BLaER1 treated with 17β-estradiol and CSF1 and Interleukin-3, amounts not matched to agents 10 nM and 100 nM (cell line): ENCODE data around the gene PDZD4.

ENCODE experiments used
- H3K27ac ChIP-seq, 11 experiments: shearing (Covaris generic); formaldehyde crosslinking; 2 replicates each; pipeline ENCODE4 v1.8.1; 2022
- H3K27me3 ChIP-seq, 11 experiments: shearing (Covaris generic); formaldehyde crosslinking; 2 replicates each; pipeline ENCODE4 v1.8.1; 2022
- H3K36me3 ChIP-seq, 11 experiments: shearing (Covaris generic); formaldehyde crosslinking; 2 replicates each; pipeline ENCODE4 v1.8.1; 2022
- H3K4me1 ChIP-seq, 10 experiments: shearing (Covaris generic); formaldehyde crosslinking; 2 replicates each; pipeline ENCODE4 v1.8.1; 2022
- H3K4me2 ChIP-seq, 11 experiments: shearing (Covaris generic); formaldehyde crosslinking; 2 replicates each; pipeline ENCODE4 v1.8.1; 2022
- H3K4me3 ChIP-seq, 10 experiments: shearing (Covaris generic); formaldehyde crosslinking; 2 replicates each; pipeline ENCODE4 v1.8.1; 2022
- H3K9ac ChIP-seq, 11 experiments: shearing (Covaris generic); formaldehyde crosslinking; 2 replicates each; pipeline ENCODE4 v1.8.1; 2022
- H3K9me3 ChIP-seq, 11 experiments: shearing (Covaris generic); formaldehyde crosslinking; replicated peaks in 1 of 11; 2 replicates each; pipeline ENCODE4 v1.8.1; 2022
- H4K20me1 ChIP-seq, 11 experiments: shearing (Covaris generic); formaldehyde crosslinking; 2 replicates each; pipeline ENCODE4 v1.8.1; 2022
- Cebpa-rat ChIP-seq, 11 experiments: shearing (Covaris generic); IDR thresholded peaks; 2 replicates each; pipeline ENCODE4 v1.8.1; 2022

PDZD4 gene

GRCh38 chrX:153800177-153800722 is 30.1 kb downstream of the PDZD4 start:
- H3K4me3 ChIP-seq: no peak overlapping the region
- H3K4me1 ChIP-seq: peaks cover 16 to 23% (median 20%) of the 10 kb centered on the region in 10 experiments; a peak in 19 of 20 replicates
- H3K9ac ChIP-seq: no peak overlapping the region
- H3K27me3 ChIP-seq: peaks cover 0 to 35% (median 8%) of the 10 kb centered on the region in 11 experiments; a peak in 9 of 22 replicates
- H3K36me3 ChIP-seq: peaks cover 19 to 36% (median 32%) of the 10 kb centered on the region in 11 experiments; a peak in 21 of 22 replicates
- peaks cover 0 to 56% (median 35%) of the 10 kb centered on the region in 11 experiments; a peak in 17 of 22 replicates for H4K20me1 ChIP-seq
- H3K9me3 ChIP-seq: peaks cover 8 to 94% (median 56%) of the 10 kb centered on the region in 11 experiments; a peak in 20 of 22 replicates
- TF ChIP-seq Cebpa-rat (IDR thresholded peaks at IDR 0.05): no peak
- no peak overlapping the region for H3K4me2 ChIP-seq
- H3K27ac ChIP-seq: no peak overlapping the region

- Histone ChIP-seq H3K27ac (no peak overlapping the region), H3K4me1 (peaks cover 16 to 23% (median 20%) of the 10 kb centered on the region in 10 experiments; a peak in 19 of 20 replicates), H3K4me2 (no peak overlapping the region), H3K9me3 (peaks cover 8 to 96% (median 62%) of the 10 kb centered on the region in 11 experiments; a peak in 21 of 22 replicates), H3K9ac (no peak overlapping the region), H3K27me3 (peaks cover 0 to 35% (median 8%) of the 10 kb centered on the region in 11 experiments; a peak in 9 of 22 replicates), H4K20me1 (peaks cover 0 to 58% (median 35%) of the 10 kb centered on the region in 11 experiments; a peak in 17 of 22 replicates), H3K4me3 (no peak overlapping the region), H3K36me3 (peaks cover 19 to 36% (median 32%) of the 10 kb centered on the region in 11 experiments; a peak in 21 of 22 replicates)
- no peak for TF ChIP-seq Cebpa-rat (IDR thresholded peaks at IDR 0.05)
Measured at GRCh38 chrX:153799326-153799725, 31.0 kb downstream of the PDZD4 start.

- Histone ChIP-seq H3K9ac (peak overlapping the region in 4 of 11 experiments; percentile 18 to 94 (median 30); a peak in 2 of 22 replicates), H4K20me1 (peaks cover 2 to 65% (median 42%) of the 10 kb centered on the region in 11 experiments; a peak in 19 of 22 replicates), H3K27me3 (peaks cover 0 to 41% (median 9%) of the 10 kb centered on the region in 11 experiments; a peak in 14 of 22 replicates), H3K4me2 (peak overlapping the region in 3 of 11 experiments; percentile 79 to 93 (median 89); a peak in 2 of 22 replicates), H3K4me1 (peaks cover 23 to 32% (median 26%) of the 10 kb centered on the region in 10 experiments), H3K9me3 (peaks cover 11 to 95% (median 58%) of the 10 kb centered on the region in 11 experiments; a peak in 20 of 22 replicates), H3K36me3 (peaks cover 19 to 38% (median 32%) of the 10 kb centered on the region in 11 experiments; a peak in 21 of 22 replicates), H3K4me3 (no peak overlapping the region; a peak in 1 of 20 replicates), H3K27ac (no peak overlapping the region)
- no peak for TF ChIP-seq Cebpa-rat (IDR thresholded peaks at IDR 0.05)
Measured at GRCh38 chrX:153797415-153798015, 32.8 kb downstream of the PDZD4 start.

- peaks cover 29 to 46% (median 39%) of the 10 kb centered on the region in 10 experiments for H3K4me1 ChIP-seq
- peak overlapping the region; percentile 79 to 94 (median 89) for H3K4me2 ChIP-seq
- peaks cover 21 to 78% (median 61%) of the 10 kb centered on the region in 11 experiments; a peak in 21 of 22 replicates for H4K20me1 ChIP-seq
- H3K27me3 ChIP-seq: peaks cover 10 to 57% (median 33%) of the 10 kb centered on the region in 11 experiments; a peak in 18 of 22 replicates
- peak overlapping the region; percentile 59 to 96 (median 92); a peak in 21 of 22 replicates for H3K27ac ChIP-seq
- no peak for TF ChIP-seq Cebpa-rat (IDR thresholded peaks at IDR 0.05)
- peaks cover 11 to 88% (median 55%) of the 10 kb centered on the region in 11 experiments; a peak in 20 of 22 replicates for H3K9me3 ChIP-seq
- peaks cover 25 to 56% (median 42%) of the 10 kb centered on the region in 11 experiments for H3K36me3 ChIP-seq
- peak overlapping the region; percentile 68 to 90 (median 80) for H3K4me3 ChIP-seq
- peak overlapping the region; percentile 85 to 97 (median 93) for H3K9ac ChIP-seq
Measured at GRCh38 chrX:153794897-153795816, 35.2 kb downstream of the PDZD4 start.

- Histone ChIP-seq H3K4me3 (peak within 1 kb of the TSS; percentile 68 to 90 (median 80)), H3K9ac (peak within 1 kb of the TSS; percentile 85 to 97 (median 93)), H3K27ac (peak within 1 kb of the TSS; percentile 88 to 96 (median 92)), H3K9me3 (peaks cover 11 to 86% (median 55%) of the 10 kb centered on the region in 11 experiments; a peak in 20 of 22 replicates), H3K36me3 (peaks cover 32 to 64% (median 49%) of the 10 kb centered on the region in 11 experiments), H3K27me3 (peaks cover 10 to 61% (median 38%) of the 10 kb centered on the region in 11 experiments; a peak in 18 of 22 replicates), H3K4me2 (peak within 1 kb of the TSS; percentile 79 to 94 (median 90)), H3K4me1 (peaks cover 29 to 49% (median 39%) of the 10 kb centered on the region in 10 experiments), H4K20me1 (peaks cover 27 to 80% (median 67%) of the 10 kb centered on the region in 11 experiments; a peak in 21 of 22 replicates)
- TF ChIP-seq Cebpa-rat (IDR thresholded peaks at IDR 0.05): no peak
Measured at GRCh38 chrX:153794018-153794896, 36.1 kb downstream of the PDZD4 start, which contains the start of the genes IDH3G and SSR4. IDH3G (minus strand) TSS chrX:153794375; CDS start chrX:153794326, 49 bp downstream. SSR4 (plus strand) TSS chrX:153794668; CDS start chrX:153794688, 20 bp downstream.

- Histone ChIP-seq H3K9ac (peak overlapping the region; percentile 85 to 97 (median 93)), H3K4me1 (peaks cover 29 to 49% (median 39%) of the 10 kb centered on the region in 10 experiments), H3K27me3 (peaks cover 10 to 63% (median 39%) of the 10 kb centered on the region in 11 experiments; a peak in 18 of 22 replicates), H3K4me3 (peak overlapping the region; percentile 68 to 90 (median 80)), H3K36me3 (peaks cover 25 to 64% (median 49%) of the 10 kb centered on the region in 11 experiments), H4K20me1 (peaks cover 27 to 80% (median 71%) of the 10 kb centered on the region in 11 experiments; a peak in 21 of 22 replicates), H3K4me2 (peak overlapping the region; percentile 72 to 90 (median 82)), H3K9me3 (peaks cover 11 to 76% (median 51%) of the 10 kb centered on the region in 11 experiments; a peak in 20 of 22 replicates), H3K27ac (peak overlapping the region; percentile 88 to 96 (median 92); a peak in 21 of 22 replicates)
- TF ChIP-seq Cebpa-rat (IDR thresholded peaks at IDR 0.05): no peak
Measured at GRCh38 chrX:153793291-153793690, 37.1 kb downstream of the PDZD4 start.

- peak overlapping the region; percentile 72 to 90 (median 82) for H3K4me2 ChIP-seq
- H3K4me1 ChIP-seq: peaks cover 29 to 49% (median 38%) of the 10 kb centered on the region in 10 experiments
- H3K27me3 ChIP-seq: peaks cover 10 to 69% (median 46%) of the 10 kb centered on the region in 11 experiments; a peak in 18 of 22 replicates
- H3K27ac ChIP-seq: no peak overlapping the region
- peak overlapping the region in 7 of 10 experiments; percentile 76 to 90 (median 81); a peak in 7 of 20 replicates for H3K4me3 ChIP-seq
- no peak for TF ChIP-seq Cebpa-rat (IDR thresholded peaks at IDR 0.05)
- H3K9me3 ChIP-seq: peaks cover 9 to 67% (median 43%) of the 10 kb centered on the region in 11 experiments; a peak in 20 of 22 replicates
- H3K36me3 ChIP-seq: peaks cover 19 to 65% (median 51%) of the 10 kb centered on the region in 11 experiments
- peak overlapping the region in 7 of 11 experiments; percentile 15 to 95 (median 89); a peak in 6 of 22 replicates for H3K9ac ChIP-seq
- H4K20me1 ChIP-seq: peaks cover 27 to 82% (median 74%) of the 10 kb centered on the region in 11 experiments; a peak in 21 of 22 replicates
Measured at GRCh38 chrX:153792368-153792767, 38.0 kb downstream of the PDZD4 start.
